SU-DHL-6 (cell line): Measurements from ENCODE around the gene LATS2.

Experiments
- H2AFZ ChIP-seq: fragments of 200-600 bp; sonication (generic); 2 replicates; pipeline ENCODE4 v1.6.1; 2014; ENCODE audit warnings: low read depth, mild to moderate bottlenecking, moderate library complexity, mixed read lengths, antibody characterized with exemption, low read length; ENCODE audit not compliant: severe bottlenecking
- H3F3A ChIP-seq: fragments of 200-600 bp; shearing (Covaris generic); 2 replicates; pipeline ENCODE4 v1.6.0; 2016; ENCODE audit warnings: antibody characterized with exemption, mild to moderate bottlenecking; ENCODE audit not compliant: insufficient read depth
- H3K27ac ChIP-seq: fragments of 200-600 bp; sonication (generic); 2 replicates; pipeline ENCODE4 v1.5.1; 2016; ENCODE audit warnings: low read depth, mild to moderate bottlenecking, low read length, moderate library complexity, mixed read lengths
- H3K27me3 ChIP-seq: fragments of 200-600 bp; sonication (generic), shearing (Covaris generic); 2 replicates; pipeline ENCODE4 v1.6.0; 2014; ENCODE audit warnings: mild to moderate bottlenecking, low read length
- H3K36me3 ChIP-seq: fragments of 200-600 bp; sonication (generic); 2 replicates; pipeline ENCODE4 v1.6.1; 2014; ENCODE audit warnings: mild to moderate bottlenecking, low read length, mixed read lengths
- H3K4me2 ChIP-seq: fragments of 300-600, 200-600 bp; shearing (Covaris generic), sonication (generic); 2 replicates; pipeline ENCODE4 v1.6.0; 2014; ENCODE audit warnings: low read length, low read depth, mild to moderate bottlenecking; ENCODE audit not compliant: poor library complexity, severe bottlenecking
- H3K4me3 ChIP-seq: fragments of 200-600 bp; sonication (generic); 2 replicates; pipeline ENCODE4 v1.5.1; 2014; ENCODE audit warnings: antibody characterized with exemption, low read length, mild to moderate bottlenecking, mixed read lengths; ENCODE audit not compliant: insufficient read depth, poor library complexity, severe bottlenecking
- H3K79me2 ChIP-seq: fragments of 200-600 bp; sonication (generic); 2 replicates; pipeline ENCODE4 v1.6.1; 2014; ENCODE audit warnings: mild to moderate bottlenecking, low read length, moderate library complexity; ENCODE audit not compliant: insufficient read depth
- H3K9ac ChIP-seq: fragments of 200-600 bp; sonication (generic); 2 replicates; pipeline ENCODE4 v1.7.0; 2014; ENCODE audit warnings: mild to moderate bottlenecking, low read length
- H3K9me2 ChIP-seq: fragments of 200-600 bp; sonication (generic); replicated peaks from 2 replicates; pipeline ENCODE4 v1.6.1; 2014; ENCODE audit warnings: low read length; ENCODE audit not compliant: insufficient read depth
- H3K9me3 ChIP-seq: fragments of 200-600 bp; sonication (generic); 2 replicates; pipeline ENCODE4 v1.6.1; 2014; ENCODE audit warnings: low read length, mixed read lengths; ENCODE audit not compliant: insufficient read depth
- H4K20me1 ChIP-seq: fragments of 200-600 bp; sonication (generic); 2 replicates; pipeline ENCODE4 v1.6.1; 2014; ENCODE audit warnings: low read depth, mild to moderate bottlenecking, antibody characterized with exemption, low read length, moderate library complexity, mixed read lengths
- CTCF ChIP-seq: fragments of 200-600 bp; sonication (generic); IDR thresholded peaks from one replicate; pipeline ENCODE4 v1.5.1; 2017; ENCODE audit warnings: antibody characterized with exemption, mild to moderate bottlenecking, low read length, moderate library complexity; ENCODE audit not compliant: insufficient read depth, poor library complexity, severe bottlenecking
- EZH2phosphoT487 ChIP-seq: fragments of 200-600 bp; sonication (generic), shearing (Covaris generic); conservative IDR thresholded peaks from 2 replicates; pipeline ENCODE4 v1.6.1; 2018; ENCODE audit warnings: mild to moderate bottlenecking, antibody characterized with exemption, low read length, moderate library complexity, mixed read lengths

Gene LATS2

GRCh38 chr13:21086929-21087328 is 25.5 kb upstream of the LATS2 start:
- Histone ChIP-seq H3K27ac (no peak overlapping the region), H3K27me3 (no peaks in the 10 kb centered on the region), H3F3A (no peaks in the 10 kb centered on the region), H3K79me2 (no peaks in the 10 kb centered on the region), H3K4me3 (no peak overlapping the region), H4K20me1 (no peaks in the 10 kb centered on the region), H3K9me2 (no peaks in the 10 kb centered on the region), H3K9me3 (no peaks in the 10 kb centered on the region), H3K9ac (no peak overlapping the region), H3K4me2 (no peak overlapping the region), H3K36me3 (no peaks in the 10 kb centered on the region), H2AFZ (no peak overlapping the region)
- TF ChIP-seq CTCF (no peak), EZH2phosphoT487 (no peak)

GRCh38 chr13:21081926-21082325 is 20.5 kb upstream of the LATS2 start:
- no peaks in the 10 kb centered on the region for H3K9me2 ChIP-seq
- TF ChIP-seq EZH2phosphoT487 (no peak), CTCF (no peak)

DNA sequence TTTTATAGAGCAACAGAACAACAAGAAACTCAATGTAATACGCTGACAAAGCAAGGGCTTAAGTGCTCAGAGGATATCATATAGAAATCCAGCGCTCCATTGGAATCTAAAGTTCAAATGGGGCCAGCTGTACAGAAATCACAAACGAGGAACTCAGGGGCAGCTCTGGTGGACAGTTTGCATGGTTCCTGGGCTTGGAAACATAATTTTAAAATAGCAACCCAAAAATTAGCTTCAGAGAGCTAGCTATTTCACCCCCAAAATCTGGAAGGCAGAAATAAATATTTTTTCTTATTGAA is 19.2 kb upstream of the LATS2 start:
- no peak overlapping the region for H2AFZ ChIP-seq
- no peaks in the 10 kb centered on the region for H3K9me3 ChIP-seq
- H3K27me3 ChIP-seq: no peaks in the 10 kb centered on the region
- no peak overlapping the region for H3K27ac ChIP-seq
- no peaks in the 10 kb centered on the region for H3K36me3 ChIP-seq
- TF ChIP-seq EZH2phosphoT487: no peak
- TF ChIP-seq CTCF: no peak
- H3K9ac ChIP-seq: no peak overlapping the region
- no peaks in the 10 kb centered on the region for H3F3A ChIP-seq
- H3K9me2 ChIP-seq: no peaks in the 10 kb centered on the region
- no peak overlapping the region for H3K4me2 ChIP-seq
- H3K4me3 ChIP-seq: no peak overlapping the region
- H3K79me2 ChIP-seq: no peaks in the 10 kb centered on the region
- no peaks in the 10 kb centered on the region for H4K20me1 ChIP-seq

More at GRCh38 chr13:21081926-21082325, 20.5 kb upstream of the LATS2 start:
- Histone ChIP-seq H3K9me3 (no peaks in the 10 kb centered on the region), H2AFZ (no peak overlapping the region), H3K4me3 (no peak overlapping the region), H4K20me1 (no peaks in the 10 kb centered on the region), H3K27ac (no peak overlapping the region), H3F3A (no peaks in the 10 kb centered on the region), H3K79me2 (no peaks in the 10 kb centered on the region), H3K4me2 (no peak overlapping the region), H3K36me3 (no peaks in the 10 kb centered on the region), H3K9ac (no peak overlapping the region), H3K27me3 (no peaks in the 10 kb centered on the region)
